Activated T-helper 2 cell treated with anti-CD3 and anti-CD28 coated beads, Interferon-gamma antibody, Interleukin-2, Interleukin-4, amounts not matched to agents 10 μg/mL and 5 μg/mL and 100 μg/mL, durations not matched to agents 14 hours and 24 hours and 36 hours (primary cell): ENCODE measurements around the gene SRRM1. TPM values are rescaled to one million over a fixed set of nuclear protein-coding genes. Genes with fewer than 3 reads are reported as not detected.

ENCODE experiments used
- DNase-seq: peaks from one replicate; pipeline ENCODE4 v3.0.0; 2021; ENCODE audit warnings: low spot score
- H3K27ac Mint-ChIP-seq: one replicate; pipeline ENCODE4 v1.8.0; 2021; ENCODE audit warnings: mixed read lengths
- H3K27me3 Mint-ChIP-seq: one replicate; pipeline ENCODE4 v1.8.0; 2021; ENCODE audit warnings: low read depth, mixed read lengths
- H3K36me3 Mint-ChIP-seq: one replicate; pipeline ENCODE4 v1.8.0; 2021; ENCODE audit warnings: low read depth, mixed read lengths
- H3K4me1 Mint-ChIP-seq: one replicate; pipeline ENCODE4 v1.8.0; 2021; ENCODE audit warnings: low read depth, mixed read lengths
- H3K4me3 Mint-ChIP-seq: one replicate; pipeline ENCODE4 v1.8.0; 2021; ENCODE audit warnings: low read depth, mild to moderate bottlenecking, moderate library complexity, mixed read lengths
- H3K9me3 Mint-ChIP-seq: one replicate; pipeline ENCODE4 v1.8.0; 2021; ENCODE audit warnings: mixed read lengths
- intact Hi-C: fragments of 100-400 bp; cut with micrococcal nuclease; formaldehyde crosslinking; loops from one replicate; pipeline ENCODE4 v1.15.1; 2023
- total RNA-seq: library from RNA; stranded (reverse); gene quantifications from 2 replicates; pipeline ENCODE4 v1.2.3, GENCODE V29; 2022

The SRRM1 gene
- 212 and 223 TPM in 2 replicates for total RNA-seq

- intact Hi-C loops: loop anchor here (1.0 to 10.0 kb wide), 7 partner anchors 102 to 668 kb away; partner anchors contain the start of genes CLIC4, RCAN3, RSRP1 and STPG1
- DNase-seq: peak; percentile 99
- H3K4me1 Mint-ChIP-seq: peaks cover 38% of the 10 kb centered on the region
- peak within 1 kb of the TSS; percentile 97 for H3K27ac Mint-ChIP-seq
- peak within 1 kb of the TSS; percentile 90 for H3K4me3 Mint-ChIP-seq
- H3K27me3 Mint-ChIP-seq: no peaks in the 10 kb centered on the region
- H3K36me3 Mint-ChIP-seq: peaks cover 32% of the 10 kb centered on the region
- H3K9me3 Mint-ChIP-seq: no peaks in the 10 kb centered on the region
Observed at GRCh38 chr1:24642481-24643362, at the start of gene SRRM1. Gene SRRM1, plus strand, starts transcription at chr1:24643302. Its CDS starts 25 bp downstream, at chr1:24643327.

- no peak for DNase-seq
- Mint-ChIP-seq H3K4me1 (no peaks in the 10 kb centered on the region), H3K36me3 (no peaks in the 10 kb centered on the region), H3K27ac (no peak overlapping the region), H3K4me3 (no peak overlapping the region), H3K9me3 (no peaks in the 10 kb centered on the region), H3K27me3 (peaks cover 10% of the 10 kb centered on the region)
- intact Hi-C loops: no loop called here
Observed at GRCh38 chr1:24594328-24594598, 48.8 kb upstream of the SRRM1 start.

GRCh38 chr1:24596401-24596880 is 46.7 kb upstream of the SRRM1 start:
- Mint-ChIP-seq H3K4me3 (no peak overlapping the region), H3K27me3 (peaks cover 10% of the 10 kb centered on the region), H3K27ac (no peak overlapping the region), H3K4me1 (no peaks in the 10 kb centered on the region), H3K9me3 (no peaks in the 10 kb centered on the region), H3K36me3 (no peaks in the 10 kb centered on the region)
- intact Hi-C loops: no loop called here
- DNase-seq: no peak

GRCh38 chr1:24599265-24599664 is 43.8 kb upstream of the SRRM1 start:
- no peak for DNase-seq
- Mint-ChIP-seq H3K36me3 (no peaks in the 10 kb centered on the region), H3K27me3 (peaks cover 12% of the 10 kb centered on the region), H3K9me3 (no peaks in the 10 kb centered on the region), H3K27ac (no peak overlapping the region), H3K4me1 (peaks cover 4% of the 10 kb centered on the region), H3K4me3 (no peak overlapping the region)
- intact Hi-C loops: no loop called here

GRCh38 chr1:24600551-24600950 is 42.6 kb upstream of the SRRM1 start:
- intact Hi-C loops: no loop called here
- Mint-ChIP-seq H3K27me3 (peaks cover 6% of the 10 kb centered on the region), H3K27ac (no peak overlapping the region), H3K36me3 (no peaks in the 10 kb centered on the region), H3K4me1 (peaks cover 4% of the 10 kb centered on the region), H3K9me3 (no peaks in the 10 kb centered on the region), H3K4me3 (no peak overlapping the region)
- no peak for DNase-seq

- Mint-ChIP-seq H3K4me3 (no peak overlapping the region), H3K9me3 (no peaks in the 10 kb centered on the region), H3K36me3 (no peaks in the 10 kb centered on the region), H3K4me1 (peaks cover 4% of the 10 kb centered on the region), H3K27ac (no peak overlapping the region), H3K27me3 (peaks cover 18% of the 10 kb centered on the region)
- DNase-seq: no peak
- intact Hi-C loops: no loop called here
Observed at GRCh38 chr1:24605534-24606295, 37.4 kb upstream of the SRRM1 start.

GRCh38 chr1:24606296-24606605 is 36.9 kb upstream of the SRRM1 start:
- Mint-ChIP-seq H3K27ac (no peak overlapping the region), H3K4me3 (no peak overlapping the region), H3K4me1 (peaks cover 4% of the 10 kb centered on the region), H3K36me3 (no peaks in the 10 kb centered on the region), H3K27me3 (peaks cover 18% of the 10 kb centered on the region), H3K9me3 (no peaks in the 10 kb centered on the region)
- intact Hi-C loops: no loop called here
- no peak for DNase-seq

GRCh38 chr1:24606621-24607020 is 36.5 kb upstream of the SRRM1 start:
- DNase-seq: no peak
- Mint-ChIP-seq H3K9me3 (no peaks in the 10 kb centered on the region), H3K4me1 (peaks cover 4% of the 10 kb centered on the region), H3K27me3 (peaks cover 18% of the 10 kb centered on the region), H3K4me3 (no peak overlapping the region), H3K27ac (no peak overlapping the region), H3K36me3 (no peaks in the 10 kb centered on the region)
- intact Hi-C loops: no loop called here

GRCh38 chr1:24609949-24610517 is 33.1 kb upstream of the SRRM1 start:
- Mint-ChIP-seq H3K4me3 (no peak overlapping the region), H3K4me1 (no peaks in the 10 kb centered on the region), H3K27ac (no peak overlapping the region), H3K9me3 (no peaks in the 10 kb centered on the region), H3K27me3 (peaks cover 18% of the 10 kb centered on the region), H3K36me3 (no peaks in the 10 kb centered on the region)
- DNase-seq: no peak
- intact Hi-C loops: no loop called here

GRCh38 chr1:24619376-24619775 is 23.7 kb upstream of the SRRM1 start:
- peaks cover 49% of the 10 kb centered on the region for H3K27me3 Mint-ChIP-seq
- no peaks in the 10 kb centered on the region for H3K36me3 Mint-ChIP-seq
- DNase-seq: no peak
- no peaks in the 10 kb centered on the region for H3K4me1 Mint-ChIP-seq
- intact Hi-C loops: no loop called here
- no peak overlapping the region for H3K4me3 Mint-ChIP-seq
- H3K27ac Mint-ChIP-seq: no peak overlapping the region
- no peaks in the 10 kb centered on the region for H3K9me3 Mint-ChIP-seq

- H3K36me3 Mint-ChIP-seq: no peaks in the 10 kb centered on the region
Observed at GRCh38 chr1:24620678-24621077, 22.4 kb upstream of the SRRM1 start.

GRCh38 chr1:24621121-24621520 is 22.0 kb upstream of the SRRM1 start:
- Mint-ChIP-seq H3K27ac (no peak overlapping the region), H3K36me3 (no peaks in the 10 kb centered on the region), H3K27me3 (peaks cover 39% of the 10 kb centered on the region), H3K9me3 (no peaks in the 10 kb centered on the region), H3K4me3 (no peak overlapping the region), H3K4me1 (no peaks in the 10 kb centered on the region)
- intact Hi-C loops: no loop called here
- no peak for DNase-seq

More at GRCh38 chr1:24620678-24621077, 22.4 kb upstream of the SRRM1 start:
- intact Hi-C loops: no loop called here
- Mint-ChIP-seq H3K4me1 (no peaks in the 10 kb centered on the region), H3K27me3 (peaks cover 42% of the 10 kb centered on the region), H3K9me3 (no peaks in the 10 kb centered on the region), H3K27ac (no peak overlapping the region), H3K4me3 (no peak overlapping the region)
- no peak for DNase-seq

- H3K4me3 Mint-ChIP-seq: no peak overlapping the region
- no peaks in the 10 kb centered on the region for H3K9me3 Mint-ChIP-seq
Observed at GRCh38 chr1:24622218-24622617, 20.9 kb upstream of the SRRM1 start.

More at GRCh38 chr1:24622218-24622617, 20.9 kb upstream of the SRRM1 start:
- H3K27ac Mint-ChIP-seq: no peak overlapping the region
- H3K36me3 Mint-ChIP-seq: no peaks in the 10 kb centered on the region
- H3K27me3 Mint-ChIP-seq: peaks cover 30% of the 10 kb centered on the region
- H3K4me1 Mint-ChIP-seq: no peaks in the 10 kb centered on the region
- intact Hi-C loops: no loop called here
- no peak for DNase-seq
